Ascending aorta (tissue), 2 donors: ENCODE results near the gene SPRED3. TPM values are rescaled to one million over a fixed set of nuclear protein-coding genes. Genes with fewer than 3 reads are reported as not detected.
"Not testable (repeated sequence)": the region's sequence is repeated elsewhere in the genome, so short reads cannot be mapped to it uniquely, and the experiment has no call there.

ENCODE experiments used
- DNase-seq, 2 donors: peaks; one replicate each; pipeline ENCODE4 v3.0.0-alpha.2; 2019; ENCODE audit warnings: low spot score in 2 of 2
- H3K27ac ChIP-seq, 2 donors: fragments of 200-600 bp; sonication (generic); one replicate each; pipeline ENCODE4 v1.5.1; 2016 to 2017; ENCODE audit warnings: mild to moderate bottlenecking in 1 of 2
- H3K27me3 ChIP-seq: fragments of 200-600 bp; sonication (generic); one replicate; pipeline ENCODE4 v1.5.1; 2017
- H3K36me3 ChIP-seq, 2 donors: fragments of 200-600 bp; sonication (generic); one replicate each; pipeline ENCODE4 v1.5.1; 2016
- H3K4me1 ChIP-seq, 2 donors: fragments of 200-600 bp; sonication (generic); one replicate each; pipeline ENCODE4 v1.5.1; 2016 to 2017; ENCODE audit warnings: mild to moderate bottlenecking in 1 of 2
- H3K4me3 ChIP-seq, 2 donors: fragments of 200-600 bp; sonication (generic); one replicate each; pipeline ENCODE4 v1.5.1; 2016 to 2017; ENCODE audit warnings: mild to moderate bottlenecking in 1 of 2
- H3K9me3 ChIP-seq, 2 donors: fragments of 200-600 bp; sonication (generic); one replicate each; pipeline ENCODE4 v1.5.1; 2016
- intact Hi-C: fragments of 100-400 bp; cut with DNase I; formaldehyde crosslinking; loops from one replicate; pipeline ENCODE4 v1.15.1; 2023
- total RNA-seq: library from RNA; depleted of rRNA; stranded (reverse); fragments of >200 nt; gene quantifications from one replicate; pipeline ENCODE4 v1.1.0, GENCODE V29; 2016
- TF ChIP-seq, protein P1 (sequence below), 3 experiments: fragments of 200-600 bp in 2 of 3; fragments of 450-650 bp in 1 of 3; sonication (generic) in 2 of 3; IDR thresholded peaks; one replicate each; pipeline ENCODE4 v1.5.1; 2016 to 2019; ENCODE audit warnings: antibody characterized with exemption in 3 of 3, mild to moderate bottlenecking in 1 of 3, moderate library complexity in 1 of 3

The SPRED3 gene
- total RNA-seq, 1 donor from 2014 or later, result 18.3 TPM

DNA sequence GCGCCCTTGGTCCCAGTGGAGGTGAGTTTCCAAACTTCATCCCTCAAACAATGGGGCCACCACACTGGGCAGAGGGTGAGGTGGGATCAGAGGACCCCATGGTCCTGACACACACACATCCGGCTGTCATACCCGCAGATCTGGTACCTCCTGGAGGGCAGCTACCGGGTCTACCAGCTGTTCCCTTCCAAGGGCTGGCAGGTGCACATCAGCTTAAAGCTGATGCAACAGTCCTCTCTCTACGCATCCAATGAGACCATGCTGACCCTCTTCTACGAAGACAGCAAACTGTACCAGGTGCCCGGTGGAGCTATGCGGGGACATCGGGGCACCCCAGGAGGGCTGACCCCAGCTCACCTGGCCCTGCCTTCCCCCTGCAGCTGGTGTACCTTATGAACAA lies 28.1 kb upstream of the SPRED3 start:
- no peaks in the 10 kb centered on the region for H3K27me3 ChIP-seq
- intact Hi-C loops, result no loop called here
- TF ChIP-seq, protein P1, sequence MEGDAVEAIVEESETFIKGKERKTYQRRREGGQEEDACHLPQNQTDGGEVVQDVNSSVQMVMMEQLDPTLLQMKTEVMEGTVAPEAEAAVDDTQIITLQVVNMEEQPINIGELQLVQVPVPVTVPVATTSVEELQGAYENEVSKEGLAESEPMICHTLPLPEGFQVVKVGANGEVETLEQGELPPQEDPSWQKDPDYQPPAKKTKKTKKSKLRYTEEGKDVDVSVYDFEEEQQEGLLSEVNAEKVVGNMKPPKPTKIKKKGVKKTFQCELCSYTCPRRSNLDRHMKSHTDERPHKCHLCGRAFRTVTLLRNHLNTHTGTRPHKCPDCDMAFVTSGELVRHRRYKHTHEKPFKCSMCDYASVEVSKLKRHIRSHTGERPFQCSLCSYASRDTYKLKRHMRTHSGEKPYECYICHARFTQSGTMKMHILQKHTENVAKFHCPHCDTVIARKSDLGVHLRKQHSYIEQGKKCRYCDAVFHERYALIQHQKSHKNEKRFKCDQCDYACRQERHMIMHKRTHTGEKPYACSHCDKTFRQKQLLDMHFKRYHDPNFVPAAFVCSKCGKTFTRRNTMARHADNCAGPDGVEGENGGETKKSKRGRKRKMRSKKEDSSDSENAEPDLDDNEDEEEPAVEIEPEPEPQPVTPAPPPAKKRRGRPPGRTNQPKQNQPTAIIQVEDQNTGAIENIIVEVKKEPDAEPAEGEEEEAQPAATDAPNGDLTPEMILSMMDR (IDR thresholded peaks at IDR 0.05), result no peak
- H3K4me3 ChIP-seq, result no peak overlapping the region
- H3K36me3 ChIP-seq, result no peaks in the 10 kb centered on the region
- no peak for DNase-seq
- no peak overlapping the region for H3K27ac ChIP-seq
- H3K9me3 ChIP-seq, result no peaks in the 10 kb centered on the region
- peaks cover 0 to 12% of the 10 kb centered on the region in 2 donors for H3K4me1 ChIP-seq

DNA sequence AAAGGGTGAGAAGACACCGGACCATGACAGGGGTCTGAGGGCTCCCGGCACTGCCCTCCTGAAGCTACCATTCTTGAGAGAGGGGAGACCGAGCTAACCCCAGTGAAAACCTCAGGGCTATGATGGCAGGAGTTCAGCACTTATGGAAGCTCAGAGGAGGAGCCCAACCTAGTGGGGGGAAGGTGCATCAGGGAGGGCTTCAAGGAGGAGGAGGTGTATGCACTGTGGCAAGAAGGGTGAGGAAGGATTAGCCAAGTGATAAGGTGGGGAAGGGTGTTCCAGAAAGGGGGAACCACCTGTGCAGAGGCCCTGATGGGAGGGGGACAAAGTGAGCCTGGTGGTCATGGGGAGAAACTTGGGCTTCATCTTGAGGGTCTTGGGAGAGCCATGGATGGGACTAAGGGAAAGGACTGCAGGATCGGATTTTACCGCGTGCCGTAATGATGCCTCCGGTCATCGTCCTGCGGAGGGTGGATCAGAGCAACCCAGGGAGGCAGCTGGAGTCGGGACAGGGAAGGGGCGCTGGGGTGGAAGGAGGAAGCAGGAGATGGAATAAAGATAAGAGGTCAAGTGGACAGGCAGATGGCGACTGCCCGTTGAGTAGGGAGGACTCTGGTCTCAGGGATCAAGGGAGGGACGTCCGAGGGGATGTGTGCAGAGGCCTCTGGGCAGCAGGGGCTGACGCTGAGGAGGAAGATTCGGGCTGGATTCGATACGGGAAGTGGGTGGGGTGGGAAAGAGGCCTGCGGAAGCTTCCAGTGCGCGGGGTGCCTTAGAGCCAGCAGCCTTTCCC lies 27.5 kb upstream of the SPRED3 start:
- TF ChIP-seq, protein P1 (IDR thresholded peaks at IDR 0.05), result no peak
- DNase-seq, result no peak
- Histone ChIP-seq H3K27ac (no peak overlapping the region), H3K4me1 (peaks cover 0 to 12% of the 10 kb centered on the region in 2 donors), H3K27me3 (no peaks in the 10 kb centered on the region), H3K4me3 (peak overlapping the region; percentile 49 to 77), H3K9me3 (no peaks in the 10 kb centered on the region), H3K36me3 (no peaks in the 10 kb centered on the region)
- intact Hi-C loops, result no loop called here

DNA sequence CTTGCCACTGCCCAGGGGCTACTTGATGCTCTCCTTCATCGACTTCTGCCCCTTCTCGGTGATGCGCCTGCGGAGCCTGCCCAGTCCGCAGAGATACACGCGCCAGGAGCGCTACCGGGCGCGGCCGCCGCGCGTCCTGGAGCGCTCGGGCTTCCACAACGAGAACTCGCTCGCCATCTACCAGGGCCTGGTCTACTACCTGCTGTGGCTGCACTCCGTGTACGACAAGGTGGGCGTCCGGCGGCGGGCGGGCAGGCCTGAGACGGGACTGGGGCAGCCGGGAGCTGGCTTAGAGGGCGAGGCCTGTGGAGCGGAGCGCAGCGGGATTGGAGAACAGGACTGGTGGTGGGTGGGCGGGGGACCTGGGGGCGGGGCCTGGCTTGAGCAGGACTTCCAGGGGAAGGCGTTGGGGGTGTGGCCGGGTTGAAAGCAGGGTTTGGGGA lies 26.8 kb upstream of the SPRED3 start:
- Histone ChIP-seq H3K27ac (no peak overlapping the region), H3K4me3 (peak overlapping the region; percentile 49 to 77), H3K9me3 (no peaks in the 10 kb centered on the region), H3K27me3 (no peaks in the 10 kb centered on the region), H3K4me1 (peaks cover 0 to 12% of the 10 kb centered on the region in 2 donors), H3K36me3 (no peaks in the 10 kb centered on the region)
- intact Hi-C loops, result no loop called here
- TF ChIP-seq, protein P1 (IDR thresholded peaks at IDR 0.05), result peak in 1 of 3 experiments; percentile 8
- DNase-seq, result peak in 1 of 2 donors; percentile 78

DNA sequence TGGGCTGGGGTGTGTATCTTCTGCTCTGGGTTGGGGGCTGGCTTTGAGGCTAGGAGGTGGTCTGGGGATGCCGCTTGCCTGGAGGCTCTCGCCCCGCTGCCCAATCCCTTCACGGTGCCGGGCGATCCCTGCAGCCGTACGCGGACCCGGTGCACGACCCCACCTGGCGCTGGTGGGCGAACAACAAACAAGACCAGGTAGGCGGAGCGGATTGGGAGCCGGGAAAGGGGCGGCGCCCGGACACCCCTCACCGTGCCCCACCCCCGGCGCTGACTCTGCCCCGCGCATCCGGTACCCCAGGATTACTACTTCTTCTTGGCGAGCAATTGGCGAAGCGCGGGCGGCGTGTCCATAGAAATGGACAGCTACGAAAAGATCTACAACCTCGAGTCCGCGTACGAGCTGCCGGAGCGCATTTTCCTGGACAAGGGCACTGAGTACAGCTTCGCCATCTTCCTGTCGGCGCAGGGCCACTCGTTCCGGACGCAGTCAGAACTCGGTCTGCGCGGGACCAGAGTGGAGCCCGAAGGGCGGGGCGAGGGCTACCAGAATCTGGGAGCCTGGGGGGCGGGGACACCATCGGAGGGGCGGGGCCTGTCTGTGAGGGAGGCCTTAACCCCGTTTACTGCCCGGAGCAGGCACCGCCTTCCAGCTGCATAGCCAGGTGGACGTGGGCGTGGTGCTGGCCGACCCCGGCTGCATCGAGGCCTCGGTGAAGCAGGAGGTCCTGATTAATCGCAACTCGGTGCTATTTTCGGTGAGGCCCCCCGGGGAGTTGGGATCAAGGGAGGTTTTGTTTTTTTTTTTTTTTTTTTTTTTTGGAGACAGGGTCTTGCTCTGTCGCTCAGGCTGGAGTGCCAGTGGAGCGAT lies 26.2 kb upstream of the SPRED3 start:
- intact Hi-C loops, result no loop called here

DNA sequence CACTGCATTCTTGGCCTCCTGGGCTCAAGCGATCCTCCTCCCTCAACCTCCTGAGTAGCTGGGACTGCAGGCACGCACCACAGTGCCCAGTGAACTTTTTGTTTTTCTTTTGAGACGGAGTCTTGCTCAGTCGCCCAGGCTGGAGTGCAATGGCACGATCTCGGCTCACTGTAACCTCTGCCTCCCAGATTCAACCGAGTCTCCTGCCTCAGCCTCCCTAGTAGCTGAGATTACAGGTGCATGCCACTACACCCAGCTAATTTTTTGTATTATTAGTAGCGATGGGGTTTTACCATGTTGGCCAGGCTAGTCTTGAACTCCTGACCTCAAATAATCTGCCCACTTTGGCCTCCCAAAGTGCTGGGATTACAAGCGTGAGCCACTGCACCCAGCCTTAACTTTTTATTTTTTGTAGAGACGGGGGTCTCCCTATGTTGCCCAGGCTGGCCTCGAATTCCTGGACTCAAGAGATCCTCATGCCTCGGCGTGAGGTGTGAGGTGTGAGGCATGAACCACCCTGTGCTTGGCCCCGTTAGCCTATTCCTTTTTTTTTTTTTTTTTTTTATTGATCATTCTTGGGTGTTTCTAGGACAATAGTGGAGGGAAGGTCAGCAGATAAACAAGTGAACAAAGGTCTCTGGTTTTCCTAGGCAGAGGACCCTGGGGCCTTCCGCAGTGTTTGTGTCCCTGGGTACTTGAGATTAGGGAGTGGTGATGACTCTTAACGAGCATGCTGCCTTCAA lies 25.4 kb upstream of the SPRED3 start:
- H3K36me3 ChIP-seq, H3K27me3 ChIP-seq, H3K27ac ChIP-seq, intact Hi-C loops, DNase-seq, H3K9me3 ChIP-seq: not testable (repeated sequence)
- Histone ChIP-seq H3K4me3 (peak overlapping the region in 1 of 2 donors; percentile 77), H3K4me1 (peaks cover 0 to 12% of the 10 kb centered on the region in 2 donors)

More for the DNA sequence above, 26.2 kb upstream of the SPRED3 start:
- TF ChIP-seq, protein P1 (IDR thresholded peaks at IDR 0.05), result no peak
- Histone ChIP-seq H3K27ac (peak overlapping the region in 1 of 2 donors; percentile 2), H3K4me3 (peak overlapping the region; percentile 49 to 77), H3K9me3 (no peaks in the 10 kb centered on the region), H3K36me3 (no peaks in the 10 kb centered on the region), H3K4me1 (peaks cover 0 to 12% of the 10 kb centered on the region in 2 donors), H3K27me3 (no peaks in the 10 kb centered on the region)
- DNase-seq, result peak; percentile 39 to 86
